Spleen (tissue), 11 donors: Measurements from ENCODE around the gene SLC26A11. TPM values are rescaled to one million over a fixed set of nuclear protein-coding genes. Genes with fewer than 3 reads are reported as not detected.

Experiments used
- DNase-seq: peaks from one replicate; pipeline ENCODE4 v3.0.0-alpha.2; 2020
- H3K27ac ChIP-seq, 8 donors: fragments of 200-600 bp; sonication (generic) in 7 of 8; 1 replicate in 4 of 8; 2 replicates in 4 of 8; pipeline versions ENCODE4 v1.5.0 to v1.8.0; 2016 to 2021; ENCODE audit warnings: inconsistent platforms in 4 of 8, mild to moderate bottlenecking in 4 of 8, moderate library complexity in 1 of 8
- H3K27me3 ChIP-seq, 7 donors: fragments of 200-600 bp; sonication (generic) in 6 of 7; replicated peaks in 1 of 7; 1 replicate in 4 of 7; 2 replicates in 3 of 7; pipeline versions ENCODE4 v1.5.0 to v1.8.0; 2016 to 2021; ENCODE audit warnings: inconsistent platforms in 3 of 7, mild to moderate bottlenecking in 1 of 7
- H3K36me3 ChIP-seq, 6 donors: fragments of 200-600 bp; sonication (generic) in 5 of 6; 1 replicate in 4 of 6; 2 replicates in 2 of 6; pipeline versions ENCODE4 v1.5.0 to v1.8.0; 2016 to 2021; ENCODE audit warnings: inconsistent platforms in 2 of 6
- H3K4me1 ChIP-seq, 6 donors: fragments of 200-600 bp; sonication (generic) in 5 of 6; 1 replicate in 3 of 6; 2 replicates in 3 of 6; pipeline versions ENCODE4 v1.5.0 to v1.8.0; 2016 to 2021; ENCODE audit warnings: inconsistent platforms in 3 of 6
- H3K4me3 ChIP-seq, 8 donors: fragments of 200-600 bp; sonication (generic) in 7 of 8; 1 replicate in 4 of 8; 2 replicates in 4 of 8; pipeline versions ENCODE4 v1.5.0 to v1.8.0; 2016 to 2021; ENCODE audit warnings: inconsistent platforms in 4 of 8, mild to moderate bottlenecking in 4 of 8, moderate library complexity in 2 of 8
- H3K9me3 ChIP-seq, 8 donors: fragments of 200-600 bp; sonication (generic) in 7 of 8; 1 replicate in 4 of 8; 2 replicates in 4 of 8; pipeline versions ENCODE4 v1.5.0 to v1.8.0; 2016 to 2021; ENCODE audit warnings: inconsistent platforms in 4 of 8
- CTCF ChIP-seq, 11 experiments: fragments of 200-600 bp in 7 of 11; fragments of 450-650 bp in 4 of 11; sonication (generic) in 4 of 11; IDR thresholded peaks in 8 of 11; conservative IDR thresholded peaks in 3 of 11; 1 replicate in 7 of 11; 2 replicates in 4 of 11; pipeline versions ENCODE4 v1.4.0 to v1.8.0; 2016 to 2021; ENCODE audit warnings: antibody characterized with exemption in 11 of 11, inconsistent platforms in 4 of 11, mild to moderate bottlenecking in 1 of 11
- POLR2A ChIP-seq, 3 donors: fragments of 450-650 bp; IDR thresholded peaks; one replicate each; pipeline ENCODE4 v1.5.1; 2017; ENCODE audit warnings: antibody characterized with exemption in 3 of 3, mild to moderate bottlenecking in 1 of 3
- POLR2AphosphoS5 ChIP-seq, 3 donors: sonication (generic); formaldehyde crosslinking; IDR thresholded peaks; one replicate each; pipeline ENCODE4 v1.5.1; 2017; ENCODE audit warnings: antibody characterized with exemption in 3 of 3
- whole genome bisulfite sequencing, 5 donors: extraction: QIAGEN DNeasy Blood & Tissue Kit in 3 of 5; methylation state at CpG; one replicate each; pipeline versions ENCODE4 v1.1.5 to v1.1.7; 2013 to 2018; 5-methylcytosine and 5-hydroxymethylcytosine counted together
- intact Hi-C: fragments of 100-400 bp; cut with DNase I; formaldehyde crosslinking; loops from one replicate; pipeline ENCODE4 v1.15.0; 2023; ENCODE audit warnings: low total_unique reads
- polyA plus RNA-seq, 3 donors: library from polyadenylated mRNA; stranded (reverse); fragments of 200-250 nt; gene quantifications; one replicate each; pipeline ENCODE4 v1.2.1, GENCODE V29; 2013
- total RNA-seq, 7 donors: library from RNA; depleted of rRNA in 3 of 7; stranded (reverse); fragments of >200 nt in 3 of 7; fragmentation: NEBNext Ultra II Directional in 4 of 7; extraction: Animal tissue kit (Norgen Biotek cat#: 25700) in 4 of 7; gene quantifications; one replicate each; pipeline versions ENCODE4 v1.1.0 to v1.2.1, GENCODE V29; 2016 to 2021
- donor health status: healthy with polysubstance abuse.
- donor health status: DM: no; HTN: no; CAD: no; lungs with moderate emphysema.
- donor health status: DM: no; HTN: no; CAD: no.
- donor health status: Bipolar disorder and iron deficiency.
- donor health status: healthy.
- donor health status: DM: no; HTN: no; CAD: no.
- donor health status: DM: yes; HTN: yes; CAD: no.

SLC26A11 gene
- total and polyA plus RNA-seq, 10 donors: 6.8 to 39.7 (median 30.5) TPM

DNA sequence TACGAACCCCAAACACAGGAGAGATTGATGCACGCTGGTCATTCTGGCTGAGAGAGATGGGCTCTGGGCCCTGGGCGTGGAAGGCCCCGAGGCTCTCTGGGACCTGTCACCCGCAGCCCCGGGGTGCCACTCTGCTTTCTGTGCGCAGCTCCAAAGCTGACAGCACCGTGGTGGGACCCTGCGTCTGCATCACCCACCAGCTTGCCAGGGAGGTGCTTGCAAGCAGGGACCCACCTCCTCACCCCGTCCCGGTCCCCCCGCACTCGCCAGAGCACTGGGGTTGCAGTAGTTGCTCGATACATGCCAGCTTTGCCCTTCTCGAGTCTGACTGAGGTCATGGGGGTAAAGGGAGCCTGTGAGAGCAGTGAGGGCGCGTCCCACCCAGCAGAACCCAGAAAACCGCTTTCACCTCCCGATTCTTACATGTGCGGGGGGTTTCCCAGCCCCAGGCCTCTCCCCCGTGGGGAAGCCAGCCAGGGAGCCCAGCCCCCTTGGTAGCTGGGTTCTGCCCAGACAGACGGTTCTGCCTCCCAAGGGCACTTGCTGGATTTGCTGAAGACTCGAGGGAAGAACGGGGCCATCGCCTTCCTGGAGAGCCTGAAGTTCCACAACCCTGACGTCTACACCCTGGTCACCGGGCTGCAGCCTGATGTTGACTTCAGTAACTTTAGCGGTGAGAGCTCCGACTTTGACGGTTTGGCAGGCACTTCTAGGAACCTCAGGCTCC is 37.9 kb upstream of the SLC26A11 start:
- no peak overlapping the region for H3K27ac ChIP-seq
- H3K4me1 ChIP-seq: no peaks in the 10 kb centered on the region
- TF ChIP-seq POLR2A (IDR thresholded peaks at IDR 0.05) (no peak), POLR2AphosphoS5 (IDR thresholded peaks at IDR 0.05) (no peak), CTCF (IDR thresholded peaks at IDR 0.05 in 8 of 11, conservative IDR thresholded peaks at IDR 0.05 in 3 of 11) (no peak)
- H3K36me3 ChIP-seq: no peaks in the 10 kb centered on the region
- H3K4me3 ChIP-seq: no peak overlapping the region
- 85 to 93% (median 88%) methylated on average over 17 to 30 of the region's 30 CpGs for WGBS, 5 donors
- DNase-seq: no peak
- peaks cover 0 to 10% (median 0%) of the 10 kb centered on the region in 7 donors for H3K27me3 ChIP-seq
- no peaks in the 10 kb centered on the region for H3K9me3 ChIP-seq
- intact Hi-C loops: no loop called here

GRCh38 chr17:80182845-80183223 is 37.4 kb upstream of the SLC26A11 start:
- H3K4me3 ChIP-seq: no peak overlapping the region
- no peaks in the 10 kb centered on the region for H3K9me3 ChIP-seq
- no peak for DNase-seq
- H3K27me3 ChIP-seq: peaks cover 0 to 10% (median 0%) of the 10 kb centered on the region in 7 donors
- TF ChIP-seq POLR2AphosphoS5 (IDR thresholded peaks at IDR 0.05): no peak
- H3K27ac ChIP-seq: no peak overlapping the region
- H3K36me3 ChIP-seq: no peaks in the 10 kb centered on the region
- H3K4me1 ChIP-seq: peaks cover 0 to 3% (median 0%) of the 10 kb centered on the region in 6 donors
- 90 to 97% (median 93%) methylated on average over 12 of the region's 12 CpGs for WGBS, 5 donors
- intact Hi-C loops: no loop called here

DNA sequence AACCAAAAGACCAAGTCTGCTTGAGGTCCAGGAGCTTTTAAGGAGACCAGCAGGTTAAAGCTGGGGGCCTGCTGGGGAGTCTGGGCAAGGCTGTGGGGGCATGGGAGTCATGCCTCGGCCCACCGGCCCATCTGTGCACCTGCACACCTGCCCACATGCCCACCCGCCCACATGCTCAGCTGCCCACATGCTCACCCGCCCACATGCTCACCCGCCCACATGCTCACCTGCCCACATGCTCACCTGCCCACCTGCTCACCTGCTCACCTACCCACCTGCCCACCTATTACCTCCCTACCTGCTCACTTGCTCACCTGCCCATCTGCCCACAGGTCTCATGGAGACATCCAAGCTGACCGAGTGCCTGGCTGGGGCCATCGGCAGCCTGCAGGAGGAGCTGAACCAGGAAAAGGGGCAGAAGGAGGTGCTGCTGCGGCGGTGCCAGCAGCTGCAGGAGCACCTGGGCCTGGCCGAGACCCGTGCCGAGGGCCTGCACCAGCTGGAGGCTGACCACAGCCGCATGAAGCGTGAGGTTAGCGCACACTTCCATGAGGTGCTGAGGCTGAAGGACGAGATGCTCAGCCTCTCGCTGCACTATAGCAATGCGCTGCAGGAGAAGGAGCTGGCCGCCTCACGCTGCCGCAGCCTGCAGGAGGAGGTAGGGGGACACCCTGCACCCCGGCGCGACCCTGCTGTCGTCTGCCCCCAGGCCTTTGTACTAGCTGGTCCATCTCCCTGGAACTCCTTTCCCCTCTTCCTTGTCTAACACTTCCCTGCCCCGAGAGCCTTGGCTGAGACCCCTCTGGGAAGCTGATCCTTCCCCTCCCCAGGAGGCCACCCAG is 36.4 kb upstream of the SLC26A11 start:
- Histone ChIP-seq H3K9me3 (no peaks in the 10 kb centered on the region), H3K36me3 (no peaks in the 10 kb centered on the region), H3K27me3 (peaks cover 0 to 10% (median 0%) of the 10 kb centered on the region in 7 donors), H3K27ac (no peak overlapping the region), H3K4me3 (no peak overlapping the region), H3K4me1 (peaks cover 0 to 9% (median 1%) of the 10 kb centered on the region in 6 donors)
- 80 to 88% (median 82%) methylated on average over 21 to 26 of the region's 26 CpGs for WGBS, 5 donors
- DNase-seq: no peak
- intact Hi-C loops: no loop called here
- TF ChIP-seq POLR2AphosphoS5 (IDR thresholded peaks at IDR 0.05) (no peak), POLR2A (IDR thresholded peaks at IDR 0.05) (no peak), CTCF (IDR thresholded peaks at IDR 0.05 in 8 of 11, conservative IDR thresholded peaks at IDR 0.05 in 3 of 11) (no peak)

GRCh38 chr17:80184423-80184714 is 35.9 kb upstream of the SLC26A11 start:
- Histone ChIP-seq H3K4me1 (peaks cover 0 to 9% (median 1%) of the 10 kb centered on the region in 6 donors), H3K9me3 (no peaks in the 10 kb centered on the region), H3K27ac (no peak overlapping the region), H3K4me3 (no peak overlapping the region), H3K27me3 (peaks cover 0 to 10% (median 0%) of the 10 kb centered on the region in 7 donors), H3K36me3 (no peaks in the 10 kb centered on the region)
- TF ChIP-seq POLR2AphosphoS5 (IDR thresholded peaks at IDR 0.05) (no peak), POLR2A (IDR thresholded peaks at IDR 0.05) (no peak), CTCF (IDR thresholded peaks at IDR 0.05 in 8 of 11, conservative IDR thresholded peaks at IDR 0.05 in 3 of 11) (no peak)
- WGBS, 5 donors: 82 to 96% (median 90%) methylated on average over 9 to 10 of the region's 10 CpGs
- intact Hi-C loops: no loop called here
- no peak for DNase-seq
